Esophagus squamous epithelium (tissue), 5 donors: ENCODE data around the gene SEC23A. TPM values are rescaled to one million over a fixed set of nuclear protein-coding genes. Genes with fewer than 3 reads are reported as not detected.
A peak's percentile ranks its signal among the peaks of the same experiment; 100 is the strongest.
"Not testable (repeated sequence)": the region's sequence is repeated elsewhere in the genome, so short reads cannot be mapped to it uniquely, and the experiment has no call there.

Experiments used
- DNase-seq: peaks from one replicate; lab custom pipeline; 2025; lab: John Stamatoyannopoulos, UW
- H3K27ac ChIP-seq, 4 donors: fragments of 200-600 bp; sonication (generic); one replicate each; pipeline ENCODE4 v1.5.1; 2016 to 2019; ENCODE audit warnings: mild to moderate bottlenecking in 1 of 4
- H3K27me3 ChIP-seq, 4 donors: fragments of 200-600 bp; sonication (generic); 1 replicate in 3 of 4; 2 replicates in 1 of 4; pipeline versions ENCODE4 v1.5.1 to v1.6.0; 2017 to 2021; ENCODE audit warnings: antibody characterized with exemption in 1 of 4
- H3K36me3 ChIP-seq, 3 donors: fragments of 200-600 bp; sonication (generic); one replicate each; pipeline ENCODE4 v1.5.1; 2016 to 2019
- H3K4me1 ChIP-seq, 3 donors: fragments of 200-600 bp; sonication (generic); one replicate each; pipeline ENCODE4 v1.5.1; 2017 to 2019
- H3K4me3 ChIP-seq, 4 donors: fragments of 200-600 bp; sonication (generic); 1 replicate in 3 of 4; 2 replicates in 1 of 4; pipeline ENCODE4 v1.5.1; 2016 to 2019; ENCODE audit warnings: mild to moderate bottlenecking in 2 of 4, moderate library complexity in 1 of 4
- H3K9me3 ChIP-seq, 3 donors: fragments of 200-600 bp; sonication (generic); one replicate each; pipeline ENCODE4 v1.5.1; 2016 to 2019
- CTCF ChIP-seq, 6 experiments: fragments of 450-650 bp in 4 of 6; fragments of 200-600 bp in 2 of 6; sonication (generic) in 2 of 6; IDR thresholded peaks; one replicate each; pipeline ENCODE4 v1.5.1; 2016 to 2019; ENCODE audit warnings: antibody characterized with exemption in 6 of 6, mild to moderate bottlenecking in 4 of 6, moderate library complexity in 4 of 6
- POLR2A ChIP-seq, 4 donors: fragments of 450-650 bp; IDR thresholded peaks; one replicate each; pipeline ENCODE4 v1.6.1; 2017; ENCODE audit warnings: antibody characterized with exemption in 4 of 4, mild to moderate bottlenecking in 4 of 4, moderate library complexity in 3 of 4
- WGBS, 2 donors: methylation state at CpG; one replicate each; pipeline ENCODE4 v1.1.5; 2018; 5-methylcytosine and 5-hydroxymethylcytosine counted together
- intact Hi-C: fragments of 100-400 bp; cut with DNase I; formaldehyde crosslinking; loops from one replicate; pipeline ENCODE4 v1.15.0; 2022
- total RNA-seq, 4 donors: library from RNA; depleted of rRNA; stranded (reverse); fragments of >200 nt; gene quantifications; one replicate each; pipeline ENCODE4 v1.1.0, GENCODE V29; 2016
- donor health status: DM: yes; HTN: yes; CAD: no.

Gene SEC23A
- total RNA-seq, 4 donors from 2014 or later = 25.1 to 52.5 (median 42.2) TPM

GRCh38 chr14:39138440-39138839 lies 35.4 kb upstream of the SEC23A start:
- 73 to 85% methylated on average over 1 of the region's 1 CpG for WGBS, 2 donors
- Histone ChIP-seq H3K27ac (no peak overlapping the region), H3K27me3 (no peaks in the 10 kb centered on the region), H3K36me3 (peaks cover 0 to 98% (median 22%) of the 10 kb centered on the region in 3 donors), H3K4me3 (no peak overlapping the region), H3K4me1 (no peaks in the 10 kb centered on the region), H3K9me3 (no peaks in the 10 kb centered on the region)
- TF ChIP-seq CTCF (IDR thresholded peaks at IDR 0.05) (no peak), POLR2A (IDR thresholded peaks at IDR 0.05) (no peak)
- intact Hi-C loops = no loop called here
- no peak for DNase-seq

- H3K9me3 ChIP-seq, H3K27me3 ChIP-seq, H3K4me3 ChIP-seq, H3K27ac ChIP-seq, DNase-seq, intact Hi-C loops, H3K4me1 ChIP-seq: not testable (repeated sequence)
- peaks cover 0 to 95% (median 22%) of the 10 kb centered on the region in 3 donors for H3K36me3 ChIP-seq
- 94 to 97% methylated on average over 8 of the region's 8 CpGs for WGBS, 2 donors
Measured at GRCh38 chr14:39137835-39138234, 34.8 kb upstream of the SEC23A start.

- Histone ChIP-seq H3K4me1 (no peaks in the 10 kb centered on the region), H3K27ac (peak overlapping the region in 2 of 4 donors; percentile 9 to 25), H3K9me3 (no peaks in the 10 kb centered on the region), H3K4me3 (no peak overlapping the region), H3K36me3 (peaks cover 0 to 99% (median 13%) of the 10 kb centered on the region in 3 donors), H3K27me3 (no peaks in the 10 kb centered on the region)
- no peak for TF ChIP-seq POLR2A (IDR thresholded peaks at IDR 0.05)
- no peak for TF ChIP-seq CTCF (IDR thresholded peaks at IDR 0.05)
- WGBS, 2 donors = 79 to 86% methylated on average over 3 of the region's 3 CpGs
- DNase-seq = no peak
- intact Hi-C loops = no loop called here
Measured at GRCh38 chr14:39122330-39123138, 19.5 kb upstream of the SEC23A start.

GRCh38 chr14:39114073-39114838 lies 11.2 kb upstream of the SEC23A start, which contains the start of gene GEMIN2:
Gene GEMIN2 (plus strand): TSS chr14:39114323. CDS start chr14:39114339, 16 bp downstream.
- intact Hi-C loops = loop anchor here (10.0 kb wide), 1 partner anchor 51 kb away; no protein-coding TSS in a partner anchor
- WGBS, 2 donors = 1 to 2% methylated on average over 19 to 35 of the region's 40 CpGs
- TF ChIP-seq POLR2A (IDR thresholded peaks at IDR 0.05) (peak in 2 of 4 donors; percentile 49 to 66), CTCF (IDR thresholded peaks at IDR 0.05) (no peak)
- no peaks in the 10 kb centered on the region for H3K27me3 ChIP-seq
- H3K4me1 ChIP-seq = peaks cover 6 to 30% (median 7%) of the 10 kb centered on the region in 3 donors
- H3K27ac ChIP-seq = peak within 1 kb of the TSS; percentile 81 to 92 (median 84)
- peak; percentile 62 for DNase-seq
- H3K36me3 ChIP-seq = peaks cover 0 to 18% (median 6%) of the 10 kb centered on the region in 3 donors
- peak within 1 kb of the TSS; percentile 68 to 79 (median 71) for H3K4me3 ChIP-seq
- no peaks in the 10 kb centered on the region for H3K9me3 ChIP-seq

- peaks cover 6 to 30% (median 7%) of the 10 kb centered on the region in 3 donors for H3K4me1 ChIP-seq
- intact Hi-C loops = loop anchor here (10.0 kb wide), 1 partner anchor 51 kb away; no protein-coding TSS in a partner anchor
- H3K27me3 ChIP-seq = no peaks in the 10 kb centered on the region
- H3K9me3 ChIP-seq = no peaks in the 10 kb centered on the region
- no peak for DNase-seq
- H3K36me3 ChIP-seq = peaks cover 0 to 12% (median 5%) of the 10 kb centered on the region in 3 donors
- H3K4me3 ChIP-seq = peak overlapping the region; percentile 68 to 79 (median 71)
- WGBS, 2 donors = 61 to 77% methylated on average over 3 of the region's 3 CpGs
- peak overlapping the region; percentile 81 to 92 (median 84) for H3K27ac ChIP-seq
- TF ChIP-seq POLR2A (IDR thresholded peaks at IDR 0.05) (no peak), CTCF (IDR thresholded peaks at IDR 0.05) (no peak)
Measured at GRCh38 chr14:39113685-39114072, 10.6 kb upstream of the SEC23A start.
